ENCODE data around the gene TRABD.
"Not testable (repeated sequence)": the region's sequence is repeated elsewhere in the genome, so short reads cannot be mapped to it uniquely, and the experiment has no call there.

TRABD gene

GRCh38 chr22:50153056-50153755 lies 32.5 kb upstream of the TRABD start:
- DNase-seq: no peak

- no peak for DNase-seq
Measured at GRCh38 chr22:50153756-50154140, 32.0 kb upstream of the TRABD start.

- DNase-seq: no peak
Measured at GRCh38 chr22:50157709-50158375, 27.9 kb upstream of the TRABD start.

GRCh38 chr22:50160947-50161346 lies 24.8 kb upstream of the TRABD start:
- DNase-seq: no peak

- no peak for DNase-seq
Measured at GRCh38 chr22:50161508-50162390, 24.0 kb upstream of the TRABD start.

- DNase-seq: no peak
Measured at GRCh38 chr22:50162391-50162956, 23.2 kb upstream of the TRABD start.

- DNase-seq: no peak
Measured at GRCh38 chr22:50165436-50166123, 20.1 kb upstream of the TRABD start.

GRCh38 chr22:50167689-50168489 lies 17.8 kb upstream of the TRABD start:
- DNase-seq: no peak

GRCh38 chr22:50168490-50169180 lies 17.1 kb upstream of the TRABD start:
- not testable (repeated sequence) for DNase-seq

GRCh38 chr22:50169181-50169759 lies 16.4 kb upstream of the TRABD start:
- DNase-seq: no peak

GRCh38 chr22:50169774-50170341 lies 15.9 kb upstream of the TRABD start:
- peak; percentile 17 for DNase-seq

- DNase-seq: no peak
Measured at GRCh38 chr22:50170453-50171318, 15.0 kb upstream of the TRABD start, which contains the start of gene PANX2. PANX2 (plus strand) TSS chr22:50170731; CDS start chr22:50170731, 0 bp downstream.

GRCh38 chr22:50171319-50171964 lies 14.3 kb upstream of the TRABD start:
- DNase-seq: no peak

- no peak for DNase-seq
Measured at GRCh38 chr22:50171965-50172421, 13.7 kb upstream of the TRABD start.

GRCh38 chr22:50173311-50173982 lies 12.3 kb upstream of the TRABD start:
- no peak for DNase-seq

GRCh38 chr22:50173983-50174355 lies 11.7 kb upstream of the TRABD start:
- DNase-seq: no peak

GRCh38 chr22:50174382-50175190 lies 11.1 kb upstream of the TRABD start:
- DNase-seq: no peak

Measured in fibroblast of skin of right quadriceps (primary cell).